ENCODE data around the gene ATF7. TPM values are rescaled to one million over a fixed set of nuclear protein-coding genes. Genes with fewer than 3 reads are reported as not detected.

ATF7 gene
- total RNA-seq, 2 donors from 2014 or later: 37.9 to 46.7 TPM

GRCh38 chr12:53667080-53667479 lies 40.9 kb upstream of the ATF7 start:
- Histone ChIP-seq H3K27me3 (replicated peaks; ENCODE audit: insufficient read depth) (no peaks in the 10 kb centered on the region), H3K27ac (no peak overlapping the region), H3K4me3 (no peak overlapping the region), H3K36me3 (peaks cover 11 to 25% of the 10 kb centered on the region in 2 donors), H3K9me3 (no peaks in the 10 kb centered on the region), H3K4me1 (replicated peaks) (no peaks in the 10 kb centered on the region)
- DNase-seq (ENCODE audit: low spot score): no peak
- no peak for TF ChIP-seq POLR2AphosphoS5 (IDR thresholded peaks at IDR 0.05)
- TF ChIP-seq POLR2A (IDR thresholded peaks at IDR 0.05): no peak
- TF ChIP-seq CTCF (IDR thresholded peaks at IDR 0.05): no peak
- 91% methylated on average over 2 of the region's 2 CpGs for WGBS
- intact Hi-C loops (cut with DNase I): no loop called here

- TF ChIP-seq POLR2AphosphoS5 (IDR thresholded peaks at IDR 0.05): no peak
- no peak for TF ChIP-seq CTCF (IDR thresholded peaks at IDR 0.05)
- no peak for TF ChIP-seq POLR2A (IDR thresholded peaks at IDR 0.05)
- Histone ChIP-seq H3K36me3 (peaks cover 11 to 25% of the 10 kb centered on the region in 2 donors), H3K9me3 (no peaks in the 10 kb centered on the region), H3K4me1 (replicated peaks) (peaks cover 6% of the 10 kb centered on the region), H3K27ac (no peak overlapping the region), H3K27me3 (replicated peaks; ENCODE audit: insufficient read depth) (no peaks in the 10 kb centered on the region), H3K4me3 (no peak overlapping the region)
- DNase-seq (ENCODE audit: low spot score): no peak
- intact Hi-C loops (cut with DNase I): no loop called here
- WGBS: 68% methylated on average over 7 of the region's 7 CpGs
Observed at GRCh38 chr12:53664936-53665335, 38.8 kb upstream of the ATF7 start.

- TF ChIP-seq POLR2A (IDR thresholded peaks at IDR 0.05): no peak
- no peak for TF ChIP-seq CTCF (IDR thresholded peaks at IDR 0.05)
- no peak for TF ChIP-seq POLR2AphosphoS5 (IDR thresholded peaks at IDR 0.05)
Observed at GRCh38 chr12:53664191-53664590, 38.0 kb upstream of the ATF7 start.

GRCh38 chr12:53660041-53660440 lies 33.9 kb upstream of the ATF7 start:
- Histone ChIP-seq H3K9me3 (no peaks in the 10 kb centered on the region), H3K4me1 (replicated peaks) (peaks cover 20% of the 10 kb centered on the region), H3K27ac (peak overlapping the region; percentile 88 to 89), H3K27me3 (replicated peaks; ENCODE audit: insufficient read depth) (no peaks in the 10 kb centered on the region), H3K4me3 (no peak overlapping the region), H3K36me3 (no peaks in the 10 kb centered on the region)
- DNase-seq (ENCODE audit: low spot score): no peak
- TF ChIP-seq POLR2A (IDR thresholded peaks at IDR 0.05) (no peak), CTCF (IDR thresholded peaks at IDR 0.05) (no peak), POLR2AphosphoS5 (IDR thresholded peaks at IDR 0.05) (no peak)
- WGBS: 40% methylated on average over 5 of the region's 5 CpGs
- intact Hi-C loops (cut with DNase I): no loop called here

More at GRCh38 chr12:53664191-53664590, 38.0 kb upstream of the ATF7 start:
- no peak overlapping the region for H3K4me3 ChIP-seq
- no peaks in the 10 kb centered on the region for H3K27me3 ChIP-seq (replicated peaks; ENCODE audit: insufficient read depth)
- H3K9me3 ChIP-seq: no peaks in the 10 kb centered on the region
- DNase-seq (ENCODE audit: low spot score): no peak
- peaks cover 10 to 19% of the 10 kb centered on the region in 2 donors for H3K36me3 ChIP-seq
- H3K4me1 ChIP-seq (replicated peaks): peaks cover 11% of the 10 kb centered on the region
- 81% methylated on average over 5 of the region's 5 CpGs for WGBS
- intact Hi-C loops (cut with DNase I): no loop called here
- H3K27ac ChIP-seq: no peak overlapping the region

GRCh38 chr12:53659571-53659981 lies 33.4 kb upstream of the ATF7 start:
- intact Hi-C loops (cut with DNase I): no loop called here
- Histone ChIP-seq H3K9me3 (no peaks in the 10 kb centered on the region), H3K4me3 (no peak overlapping the region), H3K36me3 (no peaks in the 10 kb centered on the region), H3K27me3 (replicated peaks; ENCODE audit: insufficient read depth) (no peaks in the 10 kb centered on the region), H3K4me1 (replicated peaks) (peaks cover 20% of the 10 kb centered on the region), H3K27ac (peak overlapping the region; percentile 88 to 89)
- TF ChIP-seq POLR2AphosphoS5 (IDR thresholded peaks at IDR 0.05) (no peak), POLR2A (IDR thresholded peaks at IDR 0.05) (no peak), CTCF (IDR thresholded peaks at IDR 0.05) (no peak)
- 9% methylated on average over 2 of the region's 2 CpGs for WGBS
- DNase-seq (ENCODE audit: low spot score): no peak
